Muscle of leg (tissue), 11 donors: ENCODE data around the gene MEGF8. TPM values are rescaled to one million over a fixed set of nuclear protein-coding genes. Genes with fewer than 3 reads are reported as not detected.

Experiments used
- DNase-seq: peaks from one replicate; pipeline ENCODE4 v3.0.0; 2013
- H3K27ac ChIP-seq: one replicate; pipeline ENCODE4 v1.5.1; 2013; ENCODE audit warnings: mild to moderate bottlenecking, low read length, control low read depth
- H3K27me3 ChIP-seq: one replicate; pipeline ENCODE4 v1.6.1; 2013; ENCODE audit warnings: low read length; ENCODE audit not compliant: control insufficient read depth, insufficient read depth
- H3K36me3 ChIP-seq: one replicate; pipeline ENCODE4 v1.6.1; 2013; ENCODE audit warnings: low read length; ENCODE audit not compliant: control insufficient read depth, insufficient read depth
- H3K4me1 ChIP-seq: one replicate; pipeline ENCODE4 v1.6.1; 2013; ENCODE audit warnings: low read length; ENCODE audit not compliant: control insufficient read depth, insufficient read depth
- H3K4me3 ChIP-seq: one replicate; pipeline ENCODE4 v1.5.1; 2013; ENCODE audit warnings: low read length, control low read depth
- H3K9me3 ChIP-seq: replicated peaks from 2 replicates; pipeline ENCODE4 v1.6.1; 2013; ENCODE audit warnings: low read depth, low read length; ENCODE audit not compliant: control insufficient read depth
- WGBS: methylation state at CpG from one replicate; pipeline ENCODE4 v1.1.5; 2013; ENCODE audit warnings: missing lambda C conversion rate; ENCODE audit not compliant: insufficient coverage; 5-methylcytosine and 5-hydroxymethylcytosine counted together
- polyA plus RNA-seq, 8 donors: library from polyadenylated mRNA; unstranded; fragments of 120-200 nt; gene quantifications; one replicate each; pipeline versions ENCODE4 v1.2.1 to v1.2.3, GENCODE V29; 2013; ENCODE audit warnings: inconsistent platforms in 1 of 8, low replicate concordance in 1 of 8; ENCODE audit not compliant: insufficient read length in 8 of 8, insufficient read depth in 1 of 8
- total RNA-seq: library from RNA; stranded (reverse); fragments of 120-200 nt; gene quantifications from one replicate; pipeline ENCODE4 v1.2.4, GENCODE V29; 2013

MEGF8 gene
- total and polyA plus RNA-seq, 9 donors = 12.6 to 38.9 (median 33.8) TPM

DNA sequence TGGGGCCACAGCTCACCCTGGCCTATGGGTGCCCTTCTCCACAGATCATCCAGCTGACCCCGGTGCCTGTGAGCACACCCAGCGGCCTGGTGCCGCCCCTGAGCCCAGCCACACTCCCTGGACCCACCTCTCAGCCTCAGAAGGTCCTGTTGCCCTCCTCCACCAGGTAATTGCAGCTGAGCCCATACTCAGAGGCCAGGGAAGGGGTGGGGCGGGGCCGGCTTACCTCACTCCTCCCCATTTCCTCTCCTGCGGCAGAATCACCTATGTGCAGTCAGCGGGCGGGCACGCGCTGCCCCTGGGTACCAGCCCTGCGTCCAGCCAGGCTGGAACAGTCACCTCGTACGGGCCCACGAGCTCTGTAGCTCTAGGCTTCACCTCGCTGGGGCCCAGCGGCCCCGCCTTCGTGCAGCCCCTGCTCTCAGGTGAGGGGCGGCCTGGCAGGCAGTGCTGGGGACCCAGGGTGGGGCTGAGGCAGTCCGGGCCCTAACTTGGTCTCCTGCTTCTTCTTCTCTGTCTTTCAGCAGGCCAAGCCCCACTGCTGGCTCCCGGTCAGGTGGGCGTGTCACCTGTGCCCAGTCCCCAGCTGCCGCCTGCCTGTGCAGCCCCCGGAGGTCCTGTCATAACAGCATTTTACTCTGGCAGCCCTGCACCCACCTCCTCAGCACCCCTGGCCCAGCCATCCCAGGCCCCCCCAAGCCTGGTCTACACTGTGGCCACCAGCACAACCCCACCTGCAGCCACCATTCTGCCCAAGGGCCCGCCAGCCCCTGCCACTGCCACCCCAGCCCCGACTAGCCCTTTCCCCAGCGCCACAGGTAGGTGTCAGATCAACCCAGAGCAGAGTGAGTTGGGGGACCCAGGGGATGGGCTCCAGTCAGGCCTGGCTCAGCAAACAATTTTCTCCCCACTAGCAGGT is 33.1 kb upstream of the MEGF8 start:
- H3K9me3 ChIP-seq = no peaks in the 10 kb centered on the region
- no peak for DNase-seq
- H3K27me3 ChIP-seq = no peaks in the 10 kb centered on the region
- 88% methylated on average over 23 of the region's 27 CpGs for WGBS
- no peak overlapping the region for H3K4me3 ChIP-seq
- H3K36me3 ChIP-seq = peaks cover 91% of the 10 kb centered on the region
- H3K4me1 ChIP-seq = peaks cover 2% of the 10 kb centered on the region
- H3K27ac ChIP-seq = no peak overlapping the region

DNA sequence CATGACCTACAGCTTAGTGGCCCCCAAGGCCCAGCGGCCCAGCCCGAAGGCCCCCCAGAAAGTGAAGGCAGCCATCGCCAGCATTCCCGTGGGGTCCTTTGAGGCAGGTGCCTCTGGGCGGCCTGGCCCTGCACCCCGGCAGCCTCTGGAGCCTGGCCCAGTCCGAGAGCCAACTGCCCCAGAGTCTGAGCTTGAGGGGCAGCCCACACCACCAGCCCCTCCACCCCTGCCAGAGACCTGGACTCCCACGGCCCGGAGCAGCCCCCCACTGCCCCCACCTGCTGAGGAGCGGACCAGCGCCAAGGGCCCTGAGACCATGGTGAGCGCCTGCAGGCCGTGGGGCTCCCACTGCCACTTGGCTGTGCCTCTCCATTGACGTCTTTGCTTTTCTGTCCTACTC is 32.5 kb upstream of the MEGF8 start:
- no peak overlapping the region for H3K27ac ChIP-seq
- DNase-seq = no peak
- H3K4me3 ChIP-seq = no peak overlapping the region
- H3K9me3 ChIP-seq = no peaks in the 10 kb centered on the region
- H3K36me3 ChIP-seq = peaks cover 84% of the 10 kb centered on the region
- H3K4me1 ChIP-seq = peaks cover 2% of the 10 kb centered on the region
- WGBS = 74% methylated on average over 13 of the region's 14 CpGs
- no peaks in the 10 kb centered on the region for H3K27me3 ChIP-seq

- H3K9me3 ChIP-seq = no peaks in the 10 kb centered on the region
- H3K36me3 ChIP-seq = peaks cover 78% of the 10 kb centered on the region
- no peaks in the 10 kb centered on the region for H3K27me3 ChIP-seq
- H3K4me3 ChIP-seq = no peak overlapping the region
- 72% methylated on average over 16 of the region's 17 CpGs for WGBS
- DNase-seq = no peak
- no peak overlapping the region for H3K27ac ChIP-seq
- H3K4me1 ChIP-seq = peaks cover 2% of the 10 kb centered on the region
These were observed 31.9 kb upstream of the MEGF8 start for GRCh38 chr19:42293540-42293939.

DNA sequence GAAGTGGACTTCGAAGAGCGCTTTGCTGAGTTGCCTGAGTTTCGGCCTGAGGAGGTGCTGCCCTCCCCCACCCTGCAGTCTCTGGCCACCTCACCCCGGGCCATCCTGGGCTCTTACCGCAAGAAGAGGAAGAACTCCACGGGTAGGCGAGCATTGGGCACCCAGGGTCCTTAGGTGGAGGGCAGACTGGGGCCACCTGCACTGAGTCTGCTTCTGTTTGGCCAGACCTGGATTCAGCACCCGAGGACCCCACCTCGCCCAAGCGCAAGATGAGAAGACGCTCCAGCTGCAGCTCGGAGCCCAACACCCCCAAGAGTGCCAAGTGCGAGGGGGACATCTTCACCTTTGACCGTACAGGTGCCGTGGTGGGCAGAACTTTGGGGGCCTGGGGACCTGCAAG is 31.5 kb upstream of the MEGF8 start:
- no peak overlapping the region for H3K4me3 ChIP-seq
- H3K9me3 ChIP-seq = no peaks in the 10 kb centered on the region
- H3K27ac ChIP-seq = no peak overlapping the region
- H3K36me3 ChIP-seq = peaks cover 74% of the 10 kb centered on the region
- 89% methylated on average over 13 of the region's 15 CpGs for whole genome bisulfite sequencing
- H3K4me1 ChIP-seq = peaks cover 2% of the 10 kb centered on the region
- no peak for DNase-seq
- no peaks in the 10 kb centered on the region for H3K27me3 ChIP-seq

GRCh38 chr19:42294471-42295137 is 30.8 kb upstream of the MEGF8 start:
- Histone ChIP-seq H3K9me3 (no peaks in the 10 kb centered on the region), H3K36me3 (peaks cover 68% of the 10 kb centered on the region), H3K4me1 (peaks cover 2% of the 10 kb centered on the region), H3K4me3 (no peak overlapping the region), H3K27ac (no peak overlapping the region), H3K27me3 (no peaks in the 10 kb centered on the region)
- WGBS = 82% methylated on average over 16 of the region's 24 CpGs
- DNase-seq = no peak

DNA sequence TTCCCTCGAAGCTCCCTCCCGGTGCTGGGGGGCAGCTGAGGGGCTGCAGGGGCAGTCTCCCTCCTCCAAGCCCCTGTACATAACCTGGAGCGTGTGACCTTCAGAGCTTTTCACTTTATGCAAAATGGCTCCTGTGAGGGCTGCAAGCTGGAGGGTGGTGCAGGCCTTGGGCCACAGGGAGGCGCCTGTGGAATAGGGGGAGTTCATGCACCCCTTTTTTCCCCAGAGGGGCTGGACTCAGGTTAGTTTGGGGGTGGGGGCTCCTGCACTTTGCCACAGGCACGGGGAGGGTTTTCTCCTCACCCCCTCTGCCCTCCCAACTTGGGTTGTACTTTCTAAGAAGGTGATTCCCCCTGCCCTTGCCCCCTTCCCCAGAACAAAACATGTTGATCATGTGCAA is 30.1 kb upstream of the MEGF8 start:
- H3K4me3 ChIP-seq = no peak overlapping the region
- 78% methylated on average over 2 of the region's 5 CpGs for WGBS
- H3K9me3 ChIP-seq = no peaks in the 10 kb centered on the region
- peaks cover 2% of the 10 kb centered on the region for H3K4me1 ChIP-seq
- no peaks in the 10 kb centered on the region for H3K27me3 ChIP-seq
- no peak overlapping the region for H3K27ac ChIP-seq
- peaks cover 60% of the 10 kb centered on the region for H3K36me3 ChIP-seq
- DNase-seq = no peak

GRCh38 chr19:42295831-42296525 is 29.5 kb upstream of the MEGF8 start:
- H3K27me3 ChIP-seq = no peaks in the 10 kb centered on the region
- no peak overlapping the region for H3K4me3 ChIP-seq
- H3K9me3 ChIP-seq = no peaks in the 10 kb centered on the region
- 47% methylated on average over 4 of the region's 6 CpGs for WGBS
- DNase-seq = peak; percentile 75
- H3K27ac ChIP-seq = no peak overlapping the region
- H3K4me1 ChIP-seq = peaks cover 2% of the 10 kb centered on the region
- H3K36me3 ChIP-seq = peaks cover 54% of the 10 kb centered on the region

DNA sequence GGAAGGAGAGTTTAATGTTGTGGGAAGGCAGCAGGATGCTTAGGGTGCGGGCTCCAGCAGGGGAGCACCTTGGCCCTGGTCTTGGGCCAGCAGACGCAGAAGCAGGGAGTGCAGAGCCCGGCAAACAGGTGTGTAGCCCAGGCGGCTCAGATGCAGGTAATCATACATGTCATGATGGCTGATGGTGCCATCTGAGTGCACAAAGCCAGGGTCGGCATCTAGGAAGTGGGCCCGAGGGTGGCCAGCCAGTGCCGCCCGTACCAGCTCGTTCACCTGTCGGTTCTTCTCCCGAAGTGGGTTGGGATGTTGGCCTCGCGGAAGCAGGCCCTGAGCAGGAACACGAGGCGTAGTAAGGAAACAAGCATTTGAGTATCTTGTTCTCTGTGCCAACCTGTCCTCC is 28.4 kb upstream of the MEGF8 start:
- Histone ChIP-seq H3K27me3 (no peaks in the 10 kb centered on the region), H3K4me3 (no peak overlapping the region), H3K9me3 (no peaks in the 10 kb centered on the region), H3K36me3 (peaks cover 43% of the 10 kb centered on the region), H3K27ac (no peak overlapping the region), H3K4me1 (peaks cover 7% of the 10 kb centered on the region)
- 86% methylated on average over 7 of the region's 15 CpGs for WGBS
- DNase-seq = peak; percentile 11

DNA sequence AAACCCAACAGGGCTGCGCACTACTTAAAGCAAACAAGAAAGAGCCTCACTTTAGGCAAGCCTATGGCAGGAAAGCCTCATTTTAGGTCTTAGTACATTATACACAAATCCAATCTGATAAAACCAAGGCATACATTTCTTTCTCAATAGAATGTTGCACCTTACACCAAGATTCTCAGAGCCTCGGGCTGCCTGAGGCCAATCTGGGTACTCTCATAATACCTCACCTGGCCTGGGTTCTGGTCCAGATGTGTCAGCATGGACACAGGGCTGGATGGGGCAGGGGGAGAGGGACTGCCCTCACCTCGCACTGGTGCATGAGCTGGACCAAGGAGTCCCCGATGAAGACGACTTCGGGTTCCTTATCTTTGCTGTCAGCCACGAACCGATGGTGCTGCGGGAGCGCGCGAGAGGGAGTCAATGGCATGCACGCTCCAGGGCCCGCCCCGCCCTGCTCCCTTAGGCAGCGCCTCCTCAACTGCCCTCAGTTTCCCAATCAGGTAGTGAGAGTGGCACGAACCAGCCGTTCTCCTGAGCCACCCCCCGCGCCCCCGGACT is 23.7 kb upstream of the MEGF8 start, which contains the start of gene PRR19:
TSS of gene PRR19 (plus strand) at position 487 of the 558 bp plus-strand sequence. CDS start 7,453 bp downstream, outside the sequence.
- H3K4me3 ChIP-seq = peak within 1 kb of the TSS; percentile 70
- H3K36me3 ChIP-seq = peaks cover 3% of the 10 kb centered on the region
- H3K27me3 ChIP-seq = no peaks in the 10 kb centered on the region
- H3K4me1 ChIP-seq = peaks cover 17% of the 10 kb centered on the region
- H3K27ac ChIP-seq = peak within 1 kb of the TSS; percentile 74
- 5% methylated on average over 17 of the region's 21 CpGs for WGBS
- H3K9me3 ChIP-seq = no peaks in the 10 kb centered on the region
- DNase-seq = no peak

DNA sequence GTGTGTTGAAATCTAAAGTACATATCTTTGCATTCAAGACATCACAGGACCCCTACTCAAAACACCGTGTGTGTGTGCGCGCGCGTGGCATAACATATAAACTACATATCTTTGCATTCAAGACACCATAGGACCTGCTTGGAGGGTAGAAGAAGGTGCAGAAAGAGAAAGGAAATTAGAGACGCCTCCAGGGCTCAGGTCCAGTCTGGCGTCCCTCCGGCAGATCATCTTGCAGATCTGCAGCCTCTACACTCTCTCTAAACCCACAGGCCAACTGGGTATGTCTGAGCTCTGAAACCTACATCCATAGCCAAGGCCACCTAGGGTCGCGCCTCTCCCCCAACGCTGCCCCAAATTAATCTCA is 22.4 kb upstream of the MEGF8 start:
- peaks cover 17% of the 10 kb centered on the region for H3K4me1 ChIP-seq
- peak overlapping the region; percentile 37 for H3K27ac ChIP-seq
- 42% methylated on average over 3 of the region's 11 CpGs for WGBS
- no peaks in the 10 kb centered on the region for H3K36me3 ChIP-seq
- H3K9me3 ChIP-seq = no peaks in the 10 kb centered on the region
- H3K27me3 ChIP-seq = no peaks in the 10 kb centered on the region
- H3K4me3 ChIP-seq = peak overlapping the region; percentile 70
- DNase-seq = no peak
